GM21360 (cell line): Measurements from ENCODE around the gene ERICH6B.

Experiments
- ATAC-seq: cut with Tn5 transposase; IDR thresholded peaks from one replicate; pipeline ENCODE4 v1.9.1; 2021; ENCODE audit warnings: mild to moderate bottlenecking, moderate library complexity; ENCODE audit not compliant: unreplicated experiment

ERICH6B gene

GRCh38 chr13:45545686-45546409, 69.7 kb downstream of the ERICH6B start:
- ATAC-seq: no peak

GRCh38 chr13:45544520-45544919, 71.0 kb downstream of the ERICH6B start:
- no peak for ATAC-seq

GRCh38 chr13:45542878-45543277, 72.7 kb downstream of the ERICH6B start:
- no peak for ATAC-seq

GRCh38 chr13:45542391-45542790, 73.1 kb downstream of the ERICH6B start:
- no peak for ATAC-seq

- ATAC-seq: no peak
Observed at GRCh38 chr13:45541806-45542205, 73.7 kb downstream of the ERICH6B start.

GRCh38 chr13:45540864-45541263, 74.7 kb downstream of the ERICH6B start:
- no peak for ATAC-seq

GRCh38 chr13:45540195-45540594, 75.3 kb downstream of the ERICH6B start:
- no peak for ATAC-seq

GRCh38 chr13:45538382-45538781, 77.2 kb downstream of the ERICH6B start:
- no peak for ATAC-seq

- no peak for ATAC-seq
Observed at GRCh38 chr13:45537516-45537915, 78.0 kb downstream of the ERICH6B start.

- no peak for ATAC-seq
Observed at GRCh38 chr13:45536224-45536623, 79.3 kb downstream of the ERICH6B start.

- no peak for ATAC-seq
Observed at GRCh38 chr13:45534604-45535003, 80.9 kb downstream of the ERICH6B start.

GRCh38 chr13:45529758-45530157, 85.8 kb downstream of the ERICH6B start:
- ATAC-seq: no peak

GRCh38 chr13:45527699-45528462, 87.7 kb downstream of the ERICH6B start:
- no peak for ATAC-seq

GRCh38 chr13:45522571-45522970, 93.0 kb downstream of the ERICH6B start:
- no peak for ATAC-seq

- no peak for ATAC-seq
Observed at GRCh38 chr13:45521297-45521696, 94.2 kb downstream of the ERICH6B start.

GRCh38 chr13:45519493-45519892, 96.0 kb downstream of the ERICH6B start:
- no peak for ATAC-seq

GRCh38 chr13:45518525-45519245, 96.9 kb downstream of the ERICH6B start:
- ATAC-seq: no peak

GRCh38 chr13:45516757-45517156, 98.8 kb downstream of the ERICH6B start:
- ATAC-seq: no peak

GRCh38 chr13:45512098-45512496, 103.4 kb downstream of the ERICH6B start:
- no peak for ATAC-seq

- no peak for ATAC-seq
Observed at GRCh38 chr13:45511310-45512097, 104.0 kb downstream of the ERICH6B start.

- ATAC-seq: no peak
Observed at GRCh38 chr13:45510672-45511071, 104.9 kb downstream of the ERICH6B start.
